ENCODE results near the gene IL17REL.
"Not testable (repeated sequence)": the region's sequence is repeated elsewhere in the genome, so short reads cannot be mapped to it uniquely, and the experiment has no call there.

The IL17REL gene

DNA sequence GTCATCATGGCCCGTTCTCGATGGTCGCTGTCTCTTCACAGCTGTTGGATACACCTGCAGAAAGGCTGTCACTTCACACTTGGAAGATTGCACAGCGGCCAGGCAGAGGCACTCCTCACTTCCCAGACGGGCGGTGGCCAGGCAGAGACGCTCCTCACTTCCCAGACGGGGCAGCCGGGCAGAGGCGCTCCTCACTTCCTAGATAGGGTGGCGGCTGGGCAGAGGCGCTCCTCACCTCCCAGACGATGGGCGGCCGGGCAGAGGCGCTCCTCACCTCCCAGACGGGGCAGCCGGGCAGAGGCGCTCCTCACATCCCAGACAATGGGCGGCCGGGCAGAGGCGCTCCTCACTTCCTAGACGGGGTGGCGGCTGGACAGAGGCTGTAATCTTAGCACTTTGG, 22.7 kb downstream of the IL17REL start:
- DNase-seq (ENCODE audit: low read depth in 2 of 2) = not testable (repeated sequence)

DNA sequence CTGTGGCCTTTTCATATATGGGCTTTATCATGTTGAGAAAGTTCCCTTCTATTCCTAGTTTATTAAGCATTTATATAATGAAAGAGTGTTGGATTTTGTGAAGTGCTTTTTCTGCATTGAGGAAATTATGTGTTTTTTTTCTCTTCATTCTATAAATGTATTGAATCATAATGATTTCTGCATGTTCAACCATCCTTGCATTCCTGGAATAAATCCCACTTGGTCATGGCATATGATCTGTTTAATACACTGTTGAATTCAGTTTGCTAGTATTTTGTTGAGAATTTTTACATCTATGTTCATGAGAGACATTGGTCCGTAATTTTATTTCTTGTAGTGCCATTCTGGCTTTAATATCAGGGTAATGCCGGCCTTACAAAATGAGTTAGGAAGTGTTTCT, 26.2 kb downstream of the IL17REL start:
- no peak for DNase-seq (ENCODE audit: low read depth in 2 of 2)

DNA sequence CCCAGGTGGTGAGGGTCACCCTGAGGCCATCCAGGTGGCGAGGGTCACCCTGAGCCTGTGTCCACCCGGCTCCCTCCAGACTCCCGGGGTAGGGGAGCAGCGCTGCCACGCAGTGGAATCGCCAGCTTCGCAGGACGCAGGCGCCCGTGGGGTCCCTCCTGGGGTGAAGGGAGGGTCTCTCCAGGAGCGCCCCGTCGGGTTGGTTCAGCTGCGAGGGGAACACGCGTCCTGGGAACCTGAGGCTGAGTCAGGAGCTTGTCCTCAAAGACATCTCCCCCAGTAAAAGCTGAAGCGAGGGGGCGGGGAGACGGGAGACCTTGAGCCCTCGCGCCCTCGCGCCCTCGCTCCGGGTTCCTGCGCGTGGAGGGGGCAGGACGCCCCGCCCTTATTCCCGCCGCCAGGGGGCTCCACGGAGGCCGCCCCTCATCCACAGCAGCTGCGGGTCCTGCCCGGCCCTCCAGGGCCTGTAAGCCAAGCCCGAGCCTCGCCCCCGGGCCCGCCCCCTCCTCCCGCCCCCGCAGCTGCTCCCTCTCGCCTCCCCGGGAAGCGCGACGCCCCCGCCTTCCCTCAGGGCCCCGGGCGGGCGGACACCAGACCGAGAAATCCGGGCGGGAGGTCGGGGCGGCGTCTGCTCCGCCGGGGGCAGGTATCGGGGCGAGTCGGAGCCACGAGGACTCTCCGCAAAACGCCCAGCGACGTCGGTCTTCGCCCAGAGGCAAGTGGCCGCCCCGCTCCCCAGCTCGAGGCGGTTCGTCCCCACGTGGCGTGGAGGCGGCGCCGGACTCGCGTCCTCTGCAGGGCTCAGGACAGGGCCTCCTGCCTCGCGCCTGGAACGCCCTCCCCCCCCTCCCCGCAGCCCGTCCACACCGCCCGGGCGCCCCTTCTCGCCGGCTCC, 29.2 kb downstream of the IL17REL start:
- no peak for DNase-seq (ENCODE audit: low read depth in 2 of 2)

DNA sequence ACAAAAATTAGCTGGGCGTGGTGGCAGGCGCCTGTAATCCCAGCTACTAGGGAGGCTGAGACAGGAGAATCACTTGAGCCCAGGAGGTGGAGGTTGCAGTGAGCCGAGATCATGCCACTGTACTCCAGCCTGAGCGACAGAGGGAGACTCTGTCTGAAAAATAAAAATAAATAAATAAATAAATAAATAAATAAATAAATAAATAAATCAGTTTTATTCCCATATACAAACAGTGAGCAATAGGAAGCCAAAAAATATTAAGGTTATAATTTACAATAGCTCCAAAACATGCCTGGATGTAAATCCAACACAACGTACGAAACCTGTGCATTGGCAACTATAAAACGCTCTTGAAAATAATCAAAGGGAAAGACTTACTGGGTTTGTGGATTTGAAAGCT, 30.8 kb downstream of the IL17REL start:
- DNase-seq (ENCODE audit: low read depth in 2 of 2) = not testable (repeated sequence)

DNA sequence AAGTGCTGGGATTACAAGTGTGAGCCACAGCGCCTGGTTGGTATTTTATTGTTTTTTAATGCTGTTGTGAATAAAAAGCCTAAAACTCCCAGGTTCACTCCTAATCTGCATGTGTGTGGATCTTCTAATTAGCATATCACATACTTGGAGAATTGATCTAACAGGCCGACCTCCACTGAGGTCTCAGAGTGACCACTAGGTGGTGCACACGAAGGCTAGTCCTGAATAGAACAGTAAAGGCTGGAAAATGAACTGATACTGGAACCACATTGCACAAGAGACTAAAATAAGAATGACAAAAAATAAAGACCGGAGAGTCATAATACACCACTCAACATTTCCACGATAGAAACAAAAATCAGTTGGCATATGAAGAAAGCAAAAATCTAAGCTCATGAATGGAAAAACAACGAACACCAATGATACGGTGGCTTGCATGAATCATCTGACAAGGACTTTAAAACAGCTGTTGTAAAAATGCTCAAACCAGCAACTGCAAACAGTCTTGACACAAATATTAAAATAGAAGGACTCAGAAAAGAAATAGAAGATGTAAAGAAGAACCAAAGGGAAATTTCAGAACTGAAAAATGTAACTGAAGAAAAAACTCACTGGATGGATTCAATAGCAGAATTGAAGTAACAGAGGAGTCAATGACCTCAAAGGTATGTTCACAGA, 32.8 kb downstream of the IL17REL start:
- no peak for DNase-seq (ENCODE audit: low read depth in 2 of 2)

DNA sequence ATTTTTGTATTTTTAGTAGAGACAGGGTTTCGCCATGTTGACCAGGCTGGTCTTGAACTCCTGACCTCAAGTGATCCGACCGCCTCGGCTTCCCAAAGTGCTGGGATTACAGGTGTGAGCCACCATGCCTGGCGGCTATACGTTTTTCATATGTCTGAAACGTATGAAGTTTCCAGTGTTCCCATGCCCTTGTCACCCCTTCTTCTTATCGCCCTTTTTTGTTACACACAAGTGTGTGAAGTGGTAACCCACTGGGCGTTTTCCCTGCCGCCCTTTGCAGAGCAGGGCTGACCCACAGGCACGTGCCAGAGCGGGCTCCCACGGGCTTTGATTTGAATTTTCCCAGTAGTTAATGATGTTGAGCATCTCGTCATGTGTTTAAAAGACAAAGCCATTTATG, 35.0 kb downstream of the IL17REL start:
- no peak for DNase-seq (ENCODE audit: low read depth in 2 of 2)

DNA sequence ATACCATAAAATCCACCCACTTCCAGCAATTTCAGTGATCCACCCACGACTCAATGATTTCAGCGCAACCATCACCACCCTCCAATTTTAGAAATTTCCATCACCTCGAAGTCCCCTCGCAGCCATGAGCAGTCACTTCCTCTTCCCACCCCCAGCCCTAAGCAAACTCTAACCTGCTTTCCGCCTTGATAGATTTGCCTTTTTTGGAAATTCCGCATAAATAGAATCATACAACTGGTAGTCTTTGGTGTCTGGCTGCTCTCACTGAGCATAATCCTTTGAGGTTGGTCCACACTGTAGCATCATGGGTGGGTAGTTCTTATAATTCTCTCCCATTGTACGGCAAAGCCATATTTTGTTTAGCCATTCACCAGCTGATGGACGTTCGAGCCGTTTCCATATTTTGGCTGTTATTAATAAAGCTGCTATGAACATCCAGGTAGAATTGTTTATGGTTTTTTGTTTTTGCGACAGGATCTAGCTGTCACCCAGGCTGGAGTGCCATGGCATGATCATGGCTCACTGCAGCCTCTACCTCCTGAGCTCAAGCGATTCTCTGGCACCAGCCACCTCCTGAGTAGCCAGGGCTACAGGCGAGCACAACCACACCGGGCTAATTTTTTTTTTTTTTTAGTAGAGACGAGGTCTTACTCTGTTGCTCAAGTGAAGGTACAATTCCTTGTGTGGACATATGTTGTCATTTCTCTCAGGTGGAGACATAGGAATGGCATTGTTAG, 36.0 kb downstream of the IL17REL start:
- peak; percentile 56 to 67 for DNase-seq (ENCODE audit: low read depth in 2 of 2)

DNA sequence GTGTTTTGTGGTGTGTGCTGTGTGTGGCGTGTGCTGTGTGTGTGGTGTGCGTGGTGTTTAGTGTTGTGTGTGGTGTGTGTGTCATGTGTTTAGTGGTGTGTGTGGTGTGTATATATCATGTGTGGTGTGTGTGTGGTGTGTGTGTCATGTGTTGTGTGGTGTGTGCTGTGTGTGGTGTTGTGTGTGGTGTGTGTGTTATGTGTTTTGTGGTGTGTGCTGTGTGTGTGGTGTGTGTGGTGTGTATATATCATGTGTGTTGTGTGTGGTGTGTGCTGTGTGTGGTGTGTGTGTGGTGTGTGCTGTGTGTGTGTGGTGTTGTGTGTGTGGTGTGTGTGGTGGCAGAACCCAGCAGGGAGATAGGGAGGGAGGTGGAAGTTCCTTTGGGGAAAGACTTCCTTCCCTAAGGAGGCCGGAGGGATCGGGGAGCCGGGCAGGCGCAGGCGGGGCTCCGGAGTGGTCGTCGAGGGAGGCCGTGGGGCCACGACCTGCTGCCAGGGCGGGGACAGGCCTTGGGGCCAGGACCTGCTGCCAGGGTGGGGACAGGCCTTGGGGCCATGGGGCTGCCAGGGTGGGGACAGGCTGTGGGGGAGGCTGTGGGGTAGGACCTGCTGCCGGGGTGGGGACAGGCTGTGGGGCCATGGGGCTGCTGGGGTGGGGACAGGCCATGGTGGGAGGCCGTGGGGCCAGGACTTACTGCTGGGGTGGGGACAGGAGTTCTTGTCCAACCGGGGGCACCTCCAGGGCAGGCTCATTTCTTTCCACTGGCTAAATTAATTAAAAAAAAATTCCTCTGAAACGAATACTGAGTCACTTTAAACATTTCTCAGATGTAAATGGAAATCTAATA, 36.8 kb downstream of the IL17REL start:
- DNase-seq (ENCODE audit: low read depth in 2 of 2) = peak; percentile 57 to 62

DNA sequence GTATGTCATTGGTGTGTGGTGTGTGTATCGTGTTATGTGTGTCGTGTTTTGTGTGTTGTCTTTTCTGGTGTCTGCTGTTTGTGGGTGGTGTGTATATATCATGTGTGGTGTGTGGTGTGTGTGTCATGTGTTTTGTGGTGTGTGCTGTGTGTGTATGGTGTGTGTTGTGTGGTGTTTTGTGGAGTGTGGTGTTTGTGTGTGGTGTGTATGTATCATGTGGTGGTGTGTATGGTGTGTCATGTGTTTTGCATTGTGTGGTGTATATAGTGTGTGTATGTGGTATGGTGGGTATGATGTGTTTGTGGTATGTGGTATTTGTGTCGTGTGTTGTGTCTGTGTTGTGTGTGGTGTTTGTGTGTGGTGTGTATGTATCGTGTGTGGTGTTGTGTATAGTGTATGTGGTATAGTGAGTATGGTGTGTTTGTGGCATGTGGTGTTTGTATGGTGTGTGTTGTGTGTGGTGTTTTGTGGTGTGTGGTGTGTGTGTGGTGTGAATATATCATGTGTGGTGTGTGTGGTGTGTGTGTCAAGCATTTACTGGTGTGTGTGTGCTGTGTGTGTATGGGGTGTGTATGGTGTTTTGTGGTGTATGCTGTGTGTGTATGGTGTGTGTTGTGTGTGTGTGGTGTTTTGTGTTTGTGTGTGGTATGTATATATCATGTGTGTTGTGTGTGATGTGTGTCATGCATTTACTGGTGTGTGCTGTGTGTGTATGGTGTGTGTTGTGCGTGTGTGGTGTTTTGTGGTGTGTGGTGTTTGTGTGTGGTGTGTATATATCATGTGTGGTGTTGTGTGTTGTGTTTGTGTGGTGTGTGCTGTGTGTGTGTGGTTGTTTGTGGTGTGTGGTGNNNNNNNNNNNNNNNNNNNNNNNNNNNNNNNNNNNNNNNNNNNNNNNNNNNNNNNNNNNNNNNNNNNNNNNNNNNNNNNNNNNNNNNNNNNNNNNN, 39.3 kb downstream of the IL17REL start:
- no peak for DNase-seq (ENCODE audit: low read depth in 2 of 2)

DNA sequence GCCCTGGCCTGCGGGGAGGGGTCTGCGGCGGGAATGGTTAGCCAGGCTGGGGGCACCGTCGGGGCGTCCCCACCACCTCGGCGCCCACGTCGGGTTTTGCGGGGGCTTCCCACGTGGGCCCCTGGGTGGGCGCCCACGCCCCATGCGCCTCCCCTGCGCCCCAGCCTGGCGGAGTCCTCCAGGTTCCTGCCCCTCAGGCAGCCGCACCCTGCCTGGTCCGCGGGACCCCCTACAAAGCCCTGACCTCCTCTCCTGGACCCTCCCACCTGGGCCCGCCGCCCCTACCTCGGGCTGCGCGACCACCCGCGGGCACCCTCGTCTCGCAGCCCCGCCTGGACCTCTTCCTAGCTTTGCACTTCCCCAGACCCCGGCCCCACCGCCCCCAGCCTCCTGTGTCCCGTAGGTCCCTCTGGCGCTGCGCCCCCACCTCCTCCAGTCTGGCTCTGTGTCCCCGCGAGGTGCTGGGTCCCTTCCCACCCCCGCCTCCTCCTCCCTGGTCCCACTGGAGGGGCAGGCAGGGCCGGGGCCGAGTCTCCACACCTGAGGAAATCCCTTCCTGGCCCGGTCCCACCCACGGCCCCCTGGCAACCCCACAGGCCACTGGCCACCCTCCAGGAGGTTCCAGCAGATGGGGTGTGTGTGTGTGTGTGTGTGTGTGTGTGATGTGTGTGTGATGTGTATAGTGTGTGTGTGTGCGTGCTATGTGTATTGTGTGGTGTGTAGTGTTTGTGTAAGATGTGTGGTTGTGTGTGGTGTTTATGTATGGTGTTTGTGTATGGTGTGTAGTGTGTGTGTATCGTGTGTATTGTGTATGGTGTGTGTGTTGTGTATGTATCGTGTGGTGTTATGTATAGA, 40.2 kb downstream of the IL17REL start:
- DNase-seq (ENCODE audit: low read depth in 2 of 2) = no peak

DNA sequence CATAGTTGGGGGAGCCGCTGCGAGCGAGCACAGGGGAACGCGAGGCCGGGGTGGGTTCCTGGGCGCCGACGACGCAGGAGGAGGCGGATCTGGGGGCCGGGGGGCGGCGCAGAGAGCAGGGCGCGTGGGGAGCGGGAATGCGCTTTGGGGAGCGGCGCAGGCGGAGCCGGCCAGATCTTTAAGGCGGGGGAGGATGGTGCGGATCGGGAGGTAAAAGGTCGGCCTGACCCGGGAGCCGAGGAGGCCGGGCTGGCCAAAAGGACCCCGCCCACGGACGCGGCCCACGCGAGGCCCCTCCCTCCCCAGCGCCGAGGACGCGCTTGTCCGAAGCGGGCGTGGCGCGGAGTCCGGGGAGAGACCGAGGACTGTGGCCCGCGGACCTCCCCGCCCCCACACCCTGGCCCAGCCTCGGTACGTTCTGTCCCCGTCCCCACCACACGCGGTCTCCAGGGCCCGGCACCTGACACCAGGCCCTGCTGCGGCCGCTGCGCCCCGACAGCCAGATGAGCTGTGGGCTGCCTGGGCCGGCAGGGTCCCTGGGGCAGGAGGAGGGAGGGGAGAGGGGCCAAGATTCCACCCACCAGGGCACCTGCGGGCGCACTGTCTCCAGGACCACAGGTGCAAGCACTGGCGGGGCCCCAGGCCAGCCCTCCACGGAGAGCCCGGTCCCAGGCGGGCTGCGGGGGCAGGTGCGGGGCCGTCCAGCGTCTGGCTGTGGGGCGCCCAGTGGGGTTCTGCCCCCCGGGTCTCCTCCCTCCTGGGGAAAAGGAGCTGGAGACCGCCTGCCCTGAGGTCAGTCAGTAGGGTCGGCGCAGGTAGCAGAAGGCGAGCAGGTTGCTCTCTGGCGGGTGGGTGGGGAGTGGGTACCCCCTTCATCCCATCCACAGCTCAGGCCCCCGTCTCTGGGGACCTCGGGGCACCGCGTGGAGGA, 41.1 kb downstream of the IL17REL start:
- DNase-seq (ENCODE audit: low read depth in 2 of 2) = peak; percentile 72 to 74

DNA sequence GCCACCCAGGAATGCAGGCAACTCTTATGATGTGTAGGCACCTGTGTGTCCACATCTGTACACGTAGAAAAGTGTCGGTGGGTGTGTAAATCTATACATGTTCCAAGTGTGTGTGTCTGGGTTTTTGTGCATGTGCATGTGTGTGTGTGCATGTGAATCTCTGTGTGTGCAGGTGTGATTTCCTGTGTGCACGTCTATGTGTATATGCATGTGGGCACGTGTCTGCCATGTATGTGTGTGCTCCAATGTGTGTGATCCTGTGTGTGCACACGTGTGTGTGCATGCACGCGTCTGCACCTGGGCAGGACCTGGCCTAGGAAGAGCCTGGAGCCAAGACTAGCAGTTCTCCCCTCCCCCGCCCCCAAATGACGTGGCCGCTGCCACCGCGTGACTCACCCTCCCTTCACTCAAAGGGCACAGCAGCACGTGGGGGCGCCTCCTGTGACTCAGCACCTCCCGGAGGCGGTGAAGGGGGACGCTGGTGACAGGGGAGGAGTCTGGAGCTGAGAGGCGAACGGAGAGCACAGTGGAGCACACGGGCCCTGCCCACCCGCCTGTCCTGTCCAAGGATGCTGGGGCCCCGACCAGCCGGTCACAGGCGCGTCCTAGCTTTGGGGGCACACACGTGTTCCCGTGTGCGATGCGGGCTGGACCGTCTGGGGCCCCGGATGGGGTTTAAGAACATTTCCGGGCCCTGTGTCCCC, 41.9 kb downstream of the IL17REL start:
- DNase-seq (ENCODE audit: low read depth in 2 of 2) = peak; percentile 97 to 99

DNA sequence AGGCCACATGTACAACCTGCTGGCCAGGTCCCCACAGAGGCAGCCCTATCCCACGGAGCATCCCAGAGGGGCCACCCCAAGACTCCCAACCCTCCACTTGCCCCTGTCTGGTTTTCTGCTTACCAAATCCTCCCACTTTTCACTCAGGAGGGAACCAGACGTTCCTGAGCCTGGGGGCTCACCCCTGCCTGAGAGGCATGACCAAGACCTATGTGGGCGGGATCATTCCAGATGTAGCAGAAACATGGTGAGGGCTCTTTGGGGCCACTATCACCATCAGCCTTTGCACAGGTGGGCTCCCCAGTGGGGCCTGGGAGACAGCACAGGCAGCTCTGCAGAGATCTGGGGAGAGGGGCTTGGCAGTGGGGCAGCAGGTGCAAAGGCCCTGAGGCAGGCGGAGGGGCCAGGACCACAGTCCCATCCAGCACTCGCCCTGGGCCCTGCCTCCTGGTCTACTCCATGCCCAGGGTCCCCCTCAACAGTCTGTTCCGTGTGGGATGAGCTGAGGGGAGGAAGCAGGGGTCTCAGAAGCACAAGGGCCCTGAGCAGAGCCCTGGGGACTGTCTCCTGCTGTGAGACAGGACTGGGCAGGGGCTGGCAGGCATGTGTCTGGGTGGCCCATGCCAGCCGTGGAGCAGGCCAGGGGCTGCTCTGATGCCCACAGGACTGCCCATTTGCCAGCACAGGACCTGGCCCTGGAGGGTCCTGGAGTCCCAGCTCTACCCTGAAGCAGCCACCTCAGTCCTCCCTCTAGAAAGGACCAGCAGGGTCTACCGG, 42.6 kb downstream of the IL17REL start:
- DNase-seq (ENCODE audit: low read depth in 2 of 2) = no peak

DNA sequence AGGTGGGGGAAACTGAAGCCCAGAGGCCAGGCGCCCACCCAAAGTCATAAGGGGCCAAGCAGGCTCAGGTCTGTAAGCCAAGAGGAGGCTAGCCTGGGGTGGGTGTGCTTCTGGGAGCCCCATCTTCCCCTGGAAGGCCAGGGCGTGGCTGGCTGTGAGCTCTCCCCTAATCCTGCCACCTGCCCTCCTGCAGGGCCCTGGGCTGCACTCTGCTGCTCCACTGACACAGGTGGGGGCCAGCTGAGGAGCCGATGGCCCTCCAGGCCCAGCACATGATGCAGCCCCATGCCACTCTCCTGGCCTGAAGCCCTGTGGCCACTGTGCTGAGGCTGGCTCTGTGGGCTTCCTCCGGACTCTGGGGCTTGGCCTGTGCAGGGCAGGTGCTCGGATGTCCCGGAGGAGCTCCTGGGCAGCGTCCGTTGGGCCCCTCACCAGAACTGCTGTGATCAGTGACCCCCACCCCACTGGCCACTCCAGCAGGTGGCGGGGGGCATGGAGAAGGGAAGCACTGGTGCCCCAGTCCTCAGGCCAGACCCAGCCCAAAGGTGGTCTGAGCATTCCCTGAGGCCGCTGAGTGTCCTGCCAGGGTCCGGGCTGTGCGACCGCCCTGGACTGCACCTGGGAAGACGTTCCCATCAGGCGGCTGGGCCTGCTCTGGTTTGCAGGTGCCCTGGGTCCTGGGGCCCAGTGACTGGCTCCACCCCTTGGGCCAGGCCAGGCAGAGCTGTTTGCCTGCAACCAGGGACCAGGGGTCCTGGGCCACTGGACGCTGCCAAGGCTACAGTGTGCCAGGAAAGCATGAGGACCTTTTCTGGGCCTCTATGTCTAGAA, 43.5 kb downstream of the IL17REL start:
- no peak for DNase-seq (ENCODE audit: low read depth in 2 of 2)

DNA sequence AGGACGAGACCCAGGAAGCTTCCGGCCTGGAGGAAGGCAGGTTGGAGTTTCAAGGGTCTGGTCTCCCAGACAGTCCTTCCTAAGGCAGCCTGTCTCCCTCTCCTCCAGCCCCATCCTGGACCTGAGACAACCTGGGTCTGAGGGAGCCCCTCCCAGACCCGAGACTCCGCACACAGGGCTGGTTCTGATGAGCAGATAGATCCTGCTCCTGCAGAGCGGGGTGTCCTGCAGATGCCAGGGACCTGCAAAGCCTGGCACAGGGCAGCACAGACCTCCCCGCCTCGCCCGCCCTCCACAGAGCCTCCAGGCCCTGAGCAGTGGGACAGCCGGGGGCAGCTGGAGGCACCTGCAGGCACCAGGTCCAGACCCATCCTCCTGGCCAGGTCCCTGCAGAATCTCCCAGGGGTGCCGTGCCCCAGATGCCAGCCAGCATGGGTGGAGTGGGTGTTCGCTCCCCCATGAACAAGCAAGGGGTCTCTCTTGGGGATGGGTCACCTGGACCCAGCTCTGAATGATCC, 44.2 kb downstream of the IL17REL start:
- no peak for DNase-seq (ENCODE audit: low read depth in 2 of 2)

DNA sequence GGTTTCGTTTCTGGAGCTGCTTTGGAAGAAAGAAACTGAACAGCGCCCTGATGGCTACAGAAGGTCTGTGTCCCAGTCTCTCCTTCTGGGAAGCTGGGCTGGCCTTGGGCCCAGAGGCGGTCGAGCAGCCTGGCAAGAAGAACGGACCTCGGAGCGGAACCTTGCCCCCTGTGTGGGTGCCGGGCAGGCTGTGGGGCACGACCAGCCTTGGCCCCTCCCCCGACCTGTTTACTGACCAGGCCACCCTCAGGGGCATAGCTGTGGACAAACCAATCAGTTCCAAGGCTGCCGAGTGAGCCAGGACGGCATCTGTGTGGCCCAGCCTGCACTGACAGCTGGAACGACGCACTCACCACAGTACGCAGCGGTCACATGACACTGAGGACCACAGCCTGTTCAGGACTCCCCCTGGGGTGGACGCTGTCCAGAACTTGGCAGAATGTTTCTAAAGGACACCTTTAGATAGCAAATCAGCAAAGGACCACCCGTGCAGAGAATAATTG, 44.8 kb downstream of the IL17REL start:
- no peak for DNase-seq (ENCODE audit: low read depth in 2 of 2)

All from stimulated activated CD4-positive, alpha-beta T cell treated with anti-CD3 and anti-CD28 coated beads, Interleukin-15, amount 100 ng/mL, for 48 hours (primary cell).